ENCODE data around the gene KRTAP10-6.
"Not testable (repeated sequence)": the region's sequence is repeated elsewhere in the genome, so short reads cannot be mapped to it uniquely, and the experiment has no call there.

The KRTAP10-6 gene

GRCh38 chr21:44599264-44600029 is 7.1 kb upstream of the KRTAP10-6 start:
- DNase-seq (ENCODE audit: low spot score), result no peak

- DNase-seq (ENCODE audit: low spot score), result no peak
Measured at GRCh38 chr21:44598061-44598460, 5.8 kb upstream of the KRTAP10-6 start.

DNA sequence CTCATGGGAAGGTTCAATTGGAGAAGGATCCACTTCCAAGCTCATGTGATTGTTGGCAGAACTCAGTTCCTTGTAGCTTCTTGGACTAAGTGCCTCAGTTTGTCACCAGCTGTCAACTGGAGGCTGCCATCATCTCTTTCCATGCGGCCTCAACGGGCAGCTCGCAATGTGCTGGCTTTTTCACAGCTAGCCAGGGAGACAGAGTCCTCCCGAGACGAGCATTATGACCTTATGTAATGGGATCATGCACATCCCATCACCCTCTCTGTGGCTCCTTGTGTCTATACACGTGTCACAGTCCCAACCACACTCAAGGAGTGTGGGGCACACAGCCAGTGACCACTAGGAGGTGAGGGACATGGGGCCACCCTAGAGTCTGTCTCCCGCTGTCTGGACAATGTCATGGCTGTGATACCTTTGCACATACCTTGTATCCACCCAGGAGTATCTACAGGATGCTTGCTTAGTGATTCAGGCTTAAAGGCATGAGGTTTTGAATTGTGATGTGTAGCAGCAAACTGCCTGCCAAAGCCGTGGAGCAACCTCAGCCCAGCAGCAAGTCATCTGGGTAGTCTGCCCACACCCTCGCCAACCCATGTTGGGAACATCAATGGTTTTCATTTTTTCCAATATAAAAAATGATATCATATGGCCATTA is 3.9 kb upstream of the KRTAP10-6 start:
- no peak for DNase-seq (ENCODE audit: low spot score)

DNA sequence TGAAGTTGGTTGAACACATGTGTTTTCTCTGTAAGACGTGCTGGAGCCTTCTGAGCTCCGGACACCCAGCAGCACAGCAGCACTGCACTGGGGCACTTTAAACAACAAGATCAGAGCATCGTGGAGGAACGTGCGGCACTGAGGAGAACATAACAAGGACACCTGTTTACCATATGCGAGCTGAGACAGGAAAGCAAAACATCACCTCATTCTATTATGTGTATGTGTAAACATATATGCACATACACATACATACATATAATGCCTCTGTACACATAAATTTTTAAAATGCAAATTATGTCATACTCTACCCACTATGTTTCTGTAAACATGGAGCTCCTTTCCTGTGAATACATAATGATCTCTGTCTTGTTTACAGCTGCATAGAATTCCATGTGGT is 3.2 kb upstream of the KRTAP10-6 start:
- no peak for DNase-seq (ENCODE audit: low spot score)

- DNase-seq (ENCODE audit: low spot score), result no peak
Measured at GRCh38 chr21:44594406-44594916, 2.2 kb upstream of the KRTAP10-6 start.

DNA sequence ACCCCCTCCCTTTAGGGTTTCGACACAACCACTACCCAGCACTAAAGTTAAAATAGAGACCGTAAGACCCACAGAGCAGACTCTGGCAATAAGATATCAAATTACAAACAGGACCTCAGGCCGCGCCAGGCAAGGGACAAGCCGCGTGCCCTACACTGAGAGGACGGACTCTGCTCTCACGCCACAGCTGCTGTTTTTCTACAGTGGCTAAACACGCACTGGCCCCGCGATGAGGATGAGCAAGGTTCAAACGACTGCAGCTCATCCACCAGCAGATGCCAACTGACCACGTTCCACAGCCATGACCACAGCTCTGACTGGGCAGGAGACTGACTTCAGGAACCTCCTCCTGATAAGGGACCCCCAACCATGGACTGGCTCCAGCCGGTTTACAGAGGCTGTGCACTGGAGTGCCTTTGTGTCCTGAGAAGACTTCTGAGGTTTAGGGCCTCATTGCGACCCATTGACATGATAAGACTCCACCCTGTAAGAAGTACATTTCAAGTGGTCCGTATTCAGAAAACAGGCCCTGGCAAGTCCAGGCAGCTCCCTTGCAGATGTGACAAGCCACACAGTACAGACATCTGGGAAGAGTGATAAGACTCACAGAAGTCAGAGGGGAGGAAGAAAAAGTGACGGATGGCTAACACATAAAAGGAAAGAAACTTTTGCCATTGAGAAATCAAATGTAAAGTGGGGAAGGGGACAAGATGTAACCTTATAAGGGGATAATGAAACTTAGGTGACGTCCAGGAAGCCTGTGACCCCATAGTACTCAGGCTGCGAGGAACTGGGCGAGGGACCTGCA is 1.5 kb upstream of the KRTAP10-6 start:
- DNase-seq (ENCODE audit: low spot score), result no peak

DNA sequence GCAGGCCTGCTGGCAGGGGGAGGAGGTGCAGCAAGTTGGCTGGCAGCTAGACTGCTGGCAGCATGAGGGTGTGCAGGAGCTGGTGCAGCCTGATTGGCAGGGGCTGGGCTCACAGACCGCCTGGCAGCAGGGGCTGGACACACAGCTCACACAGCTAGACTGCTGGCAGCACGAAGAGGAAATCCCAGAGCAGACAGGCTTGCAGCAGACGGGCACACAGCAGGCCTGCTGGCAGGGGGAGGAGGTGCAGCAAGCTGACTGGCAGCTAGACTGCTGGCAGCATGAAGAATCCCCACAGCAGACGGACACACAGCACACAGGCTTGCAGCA is 539 bp downstream of the KRTAP10-6 start:
- not testable (repeated sequence) for DNase-seq (ENCODE audit: low spot score)

DNA sequence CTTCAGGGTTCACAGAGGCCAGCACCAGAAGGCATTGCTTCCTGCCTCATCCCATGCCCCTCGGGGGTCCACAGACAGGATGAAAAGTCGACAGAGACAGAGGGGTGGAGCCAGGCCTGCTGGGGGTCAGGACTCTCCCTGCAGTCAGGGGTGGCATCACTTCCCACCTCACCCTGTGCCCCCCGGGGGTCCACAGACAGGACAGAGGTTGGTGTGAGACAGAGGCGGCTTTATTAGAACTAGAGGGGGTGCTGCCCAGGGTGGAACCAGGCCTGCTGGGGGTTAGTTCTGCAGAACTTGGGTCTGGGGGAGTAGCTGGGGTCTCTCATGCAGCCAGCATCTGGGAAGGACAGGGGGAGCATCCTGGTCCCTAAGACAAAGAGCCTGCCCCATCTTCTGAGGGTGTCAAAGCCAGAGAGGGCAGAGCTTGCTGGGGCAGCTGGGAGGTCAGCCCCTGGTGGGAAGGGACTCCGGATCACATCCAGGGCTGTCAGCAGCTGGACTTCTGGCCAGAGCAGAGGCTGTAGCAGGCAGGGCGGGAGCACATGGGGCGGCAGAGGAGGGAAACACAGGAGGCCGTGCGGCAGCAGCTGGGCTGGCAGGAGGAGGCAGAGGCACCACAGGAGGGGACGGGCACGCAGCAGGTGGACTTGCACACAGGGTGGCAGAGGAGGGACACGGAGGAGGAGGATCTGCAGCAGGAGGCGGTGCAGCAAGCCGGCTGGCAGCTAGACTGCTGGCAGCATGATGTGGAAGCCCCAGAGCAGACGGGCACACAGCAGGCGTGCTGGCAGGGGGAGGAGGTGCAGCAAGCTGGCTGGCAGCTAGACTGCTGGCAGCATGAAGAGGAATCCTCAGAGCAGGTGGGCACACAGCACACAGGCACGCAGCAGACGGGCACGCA is 1.2 kb downstream of the KRTAP10-6 start:
- not testable (repeated sequence) for DNase-seq (ENCODE audit: low spot score)

DNA sequence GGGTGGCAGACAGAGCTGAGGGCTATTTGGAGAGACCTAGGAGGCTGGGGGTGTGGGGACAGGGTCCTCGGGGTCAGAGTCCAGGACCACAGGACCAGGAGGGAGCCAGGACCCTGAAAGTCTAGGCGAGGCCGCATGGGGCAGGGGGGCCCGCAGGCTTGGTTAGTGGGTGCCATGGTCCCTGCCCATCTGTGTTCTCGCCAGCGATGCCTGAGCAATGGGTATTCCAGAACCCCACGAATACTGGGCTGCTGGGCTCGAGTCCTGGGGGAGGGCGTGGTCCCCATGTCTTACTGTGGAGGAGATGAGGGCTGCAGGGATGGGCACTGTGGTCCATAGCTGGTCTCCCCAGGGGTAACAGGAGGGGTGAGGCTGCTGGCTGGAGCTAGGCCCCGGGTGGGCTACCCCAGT is 2.0 kb downstream of the KRTAP10-6 start:
- no peak for DNase-seq (ENCODE audit: low spot score)

DNA sequence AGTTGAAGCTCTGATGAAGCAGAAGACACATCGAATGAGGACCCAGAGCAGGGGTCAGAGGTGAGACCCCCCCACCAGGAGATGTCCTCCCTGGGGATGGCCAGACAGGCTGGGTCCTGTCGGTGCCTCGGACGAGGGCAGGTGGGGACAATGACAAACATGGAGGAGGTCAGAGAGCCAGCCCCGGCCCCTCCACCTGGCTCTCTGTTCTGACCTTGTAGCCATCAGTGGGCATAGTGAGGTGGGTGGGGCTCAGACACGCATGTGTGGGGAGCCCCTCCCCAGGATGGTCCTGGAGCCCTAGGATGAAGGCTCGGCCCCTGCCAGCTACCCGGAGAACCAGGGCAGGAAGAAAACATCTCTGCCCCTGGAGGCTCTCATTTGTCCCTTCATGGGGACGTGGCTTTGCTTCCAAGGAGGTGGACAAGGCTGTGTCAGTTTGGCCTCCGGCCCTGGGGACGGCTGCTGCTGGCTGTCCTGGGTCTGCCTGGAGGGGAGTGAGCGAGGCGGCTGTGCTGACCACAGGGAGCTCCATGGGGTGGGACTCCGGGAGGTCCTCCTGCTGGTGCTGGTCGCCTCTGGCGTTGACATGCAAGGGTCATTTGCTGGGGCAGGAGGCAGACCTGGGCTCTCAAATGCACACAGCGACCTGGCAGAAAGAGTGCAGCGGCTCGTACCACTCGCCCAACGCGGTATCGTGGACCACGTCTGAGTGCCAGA is 2.6 kb downstream of the KRTAP10-6 start:
- no peak for DNase-seq (ENCODE audit: low spot score)

DNA sequence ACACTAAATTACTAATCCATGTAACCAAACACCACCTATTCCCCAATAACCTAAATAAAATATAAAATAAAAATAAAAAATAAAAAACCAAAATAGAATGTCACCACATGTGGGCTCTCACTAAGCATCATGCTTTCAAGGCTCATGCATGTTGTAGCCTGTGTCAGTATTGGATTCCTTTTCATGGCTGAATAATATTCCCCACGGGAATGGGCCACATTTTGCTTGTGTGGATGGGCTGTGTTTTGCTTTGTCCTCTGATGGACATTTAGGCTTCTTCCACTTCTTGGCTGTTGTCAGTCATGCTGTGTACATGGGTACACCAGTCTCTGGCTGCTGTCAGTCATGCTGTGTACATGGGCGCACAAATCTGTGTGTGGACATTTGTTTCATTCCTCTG is 3.2 kb downstream of the KRTAP10-6 start:
- no peak for DNase-seq (ENCODE audit: low spot score)

- no peak for DNase-seq (ENCODE audit: low spot score)
Measured at GRCh38 chr21:44585892-44586291, 6.4 kb downstream of the KRTAP10-6 start.

- DNase-seq (ENCODE audit: low spot score), result no peak
Measured at GRCh38 chr21:44583800-44584147, 8.5 kb downstream of the KRTAP10-6 start.

DNA sequence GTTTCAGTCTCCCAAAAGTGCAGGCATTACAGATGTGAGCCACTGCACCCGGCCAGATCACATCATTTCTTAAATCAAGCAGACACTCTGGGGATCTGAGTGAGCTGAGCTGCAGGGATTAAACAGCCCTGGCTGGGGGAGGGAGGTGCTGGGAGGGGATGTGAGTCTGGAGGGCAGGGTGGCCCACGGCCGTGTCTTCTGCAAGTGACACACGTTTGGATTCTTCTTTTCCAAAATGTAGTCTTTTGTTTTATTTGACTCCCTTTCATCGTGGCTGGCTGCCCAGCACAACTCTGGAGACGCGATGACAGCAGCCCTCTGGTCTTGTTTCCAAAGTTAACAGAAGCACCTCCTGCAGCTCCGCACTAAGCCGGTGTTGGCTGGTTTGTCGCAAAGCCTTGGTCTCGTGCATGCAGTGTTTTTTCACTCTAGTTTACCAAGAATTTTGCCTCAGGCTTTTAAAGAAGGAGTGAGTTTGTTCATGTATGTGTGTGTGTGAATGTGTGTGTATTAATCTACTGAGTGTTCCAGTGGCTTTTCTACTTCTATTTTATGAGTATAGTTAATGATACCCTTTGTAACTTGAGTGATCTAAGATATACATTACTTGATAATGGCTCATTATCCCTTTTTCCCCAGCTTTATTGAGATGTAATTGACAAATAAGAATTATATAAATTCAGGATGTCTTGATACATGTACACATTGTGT is 9.1 kb downstream of the KRTAP10-6 start:
- DNase-seq (ENCODE audit: low spot score), result no peak

GRCh38 chr21:44582055-44582454 is 10.2 kb downstream of the KRTAP10-6 start:
- DNase-seq (ENCODE audit: low spot score), result no peak

DNA sequence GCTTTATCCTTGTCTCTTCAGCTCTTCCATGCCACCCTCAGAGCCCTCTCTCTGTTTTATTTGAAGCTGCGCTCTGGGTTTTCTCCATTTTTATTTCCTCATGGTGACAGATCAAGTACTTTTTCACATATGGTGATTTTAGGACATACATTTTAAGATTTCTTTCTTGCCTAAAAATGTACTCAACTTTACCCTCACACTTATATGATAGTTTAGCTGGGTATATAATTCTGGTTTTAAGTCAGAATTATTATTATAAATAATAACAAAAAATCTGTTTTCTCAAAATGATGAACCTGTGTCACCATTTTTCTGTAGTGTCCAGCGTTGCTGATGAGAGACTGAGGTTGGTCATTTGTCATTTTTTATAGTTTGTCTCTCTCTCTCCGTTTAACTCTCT is 11.1 kb downstream of the KRTAP10-6 start:
- DNase-seq (ENCODE audit: low spot score), result no peak

DNA sequence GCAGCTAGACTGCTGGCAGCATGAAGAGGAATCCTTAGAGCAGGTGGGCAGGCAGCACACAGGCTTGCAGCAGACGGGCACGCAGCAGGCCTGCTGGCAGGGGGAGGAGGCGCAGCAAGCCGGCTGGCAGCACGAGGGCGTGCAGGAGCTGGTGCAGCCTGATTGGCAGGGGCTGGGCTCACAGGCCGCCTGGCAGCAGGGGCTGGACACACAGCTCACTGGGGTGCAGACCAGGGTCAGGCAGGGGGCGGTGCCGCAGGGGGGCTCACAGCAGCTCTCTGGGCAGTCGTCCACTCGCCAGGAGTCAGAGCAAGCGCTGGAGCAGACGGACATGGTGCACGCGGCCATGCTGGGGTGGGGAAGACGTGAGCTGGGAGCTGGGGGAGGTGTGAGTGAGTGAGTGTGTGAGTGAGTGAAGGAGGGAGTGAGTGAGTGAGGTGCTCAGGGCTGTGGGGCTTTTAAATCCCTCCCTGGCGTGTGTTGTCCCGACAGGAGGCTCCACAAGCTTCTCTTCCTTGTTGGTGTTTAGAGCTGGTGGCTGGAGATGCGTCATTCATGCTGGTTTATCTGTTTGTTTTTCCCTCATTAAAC is 12.0 kb downstream of the KRTAP10-6 start, which contains the start of gene KRTAP10-5:
Gene KRTAP10-5 (minus strand): TSS at position 374 of the 591 bp plus-strand sequence. CDS start 26 bp downstream, at position 348.
- not testable (repeated sequence) for DNase-seq (ENCODE audit: low spot score)

GRCh38 chr21:44579833-44580144 is 12.5 kb downstream of the KRTAP10-6 start:
- no peak for DNase-seq (ENCODE audit: low spot score)

- DNase-seq (ENCODE audit: low spot score), result no peak
Measured at GRCh38 chr21:44579056-44579832, 13.1 kb downstream of the KRTAP10-6 start.
